NCI-H748 treated with DMSO at 0.1 percent for 48 hours (cell line): Measurements from ENCODE around the gene CIAO2B.

Experiments
- DNase-seq: peaks from one replicate; lab custom pipeline; 2025; lab: John Stamatoyannopoulos, UW

The CIAO2B gene

GRCh38 chr16:66886321-66886720 is 47.9 kb downstream of the CIAO2B start:
- DNase-seq, result no peak

- no peak for DNase-seq
Measured at GRCh38 chr16:66885491-66885890, 48.7 kb downstream of the CIAO2B start.

GRCh38 chr16:66882702-66883101 is 51.5 kb downstream of the CIAO2B start:
- no peak for DNase-seq
